GM23338 (cell line): ENCODE data around the gene KRTAP12-1. TPM values are rescaled to one million over a fixed set of nuclear protein-coding genes. Genes with fewer than 3 reads are reported as not detected.
"Not testable (repeated sequence)": the region's sequence is repeated elsewhere in the genome, so short reads cannot be mapped to it uniquely, and the experiment has no call there.

Source experiments
- ATAC-seq: fragments of 200-7000 bp; cut with Tn5 transposase; 3 replicates; pipeline ENCODE4 v1.9.1; 2020
- DNase-seq: peaks from one replicate; pipeline ENCODE4 v3.0.0-alpha.2; 2015; ENCODE audit warnings: low spot score
- H2AFZ ChIP-seq: fragments of 200-600 bp; sonication (generic); 2 replicates; pipeline ENCODE4 v1.8.0; 2016; ENCODE audit warnings: antibody characterized with exemption, mild to moderate bottlenecking, moderate library complexity
- H3F3A ChIP-seq: fragments of 200-600 bp; sonication (generic); replicated peaks from 2 replicates; pipeline ENCODE4 v1.8.0; 2017; ENCODE audit warnings: antibody characterized with exemption, mixed run types, low read depth
- H3K27ac ChIP-seq: fragments of 200-600 bp; sonication (generic); 2 replicates; pipeline ENCODE4 v1.6.1; 2016; ENCODE audit warnings: low read depth
- H3K27me3 ChIP-seq: fragments of 200-600 bp; sonication (generic); 2 replicates; pipeline ENCODE4 v1.8.0; 2016; ENCODE audit warnings: mild to moderate bottlenecking, mixed run types, moderate library complexity; ENCODE audit not compliant: insufficient read depth
- H3K36me3 ChIP-seq: fragments of 200-600 bp; sonication (generic); 2 replicates; pipeline ENCODE4 v1.8.0; 2016; ENCODE audit warnings: mild to moderate bottlenecking; ENCODE audit not compliant: insufficient read depth
- H3K4me1 ChIP-seq: fragments of 200-600 bp; sonication (generic); 2 replicates; pipeline ENCODE4 v1.8.0; 2016; ENCODE audit warnings: mild to moderate bottlenecking, moderate library complexity; ENCODE audit not compliant: insufficient read depth
- H3K4me2 ChIP-seq: fragments of 200-600 bp; sonication (generic); 2 replicates; pipeline ENCODE4 v1.7.1; 2017; ENCODE audit warnings: mixed run types
- H3K4me3 ChIP-seq: fragments of 200-600 bp; sonication (generic); 2 replicates; pipeline ENCODE4 v1.6.1; 2016; ENCODE audit warnings: mixed run types
- H3K79me2 ChIP-seq: fragments of 200-600 bp; sonication (generic); replicated peaks from 2 replicates; pipeline ENCODE4 v1.8.0; 2017; ENCODE audit warnings: mild to moderate bottlenecking; ENCODE audit not compliant: insufficient read depth
- H3K9me2 ChIP-seq: fragments of 200-600 bp; sonication (generic); 2 replicates; pipeline ENCODE4 v1.8.0; 2017; ENCODE audit not compliant: insufficient read depth
- H4K20me1 ChIP-seq: fragments of 200-600 bp; sonication (generic); replicated peaks from 2 replicates; pipeline ENCODE4 v1.8.0; 2017; ENCODE audit warnings: mild to moderate bottlenecking; ENCODE audit not compliant: insufficient read depth
- H3K27ac Mint-ChIP-seq: 2 replicates; pipeline ENCODE4 v1.8.0; 2020; ENCODE audit warnings: inconsistent platforms, mild to moderate bottlenecking, moderate library complexity, mixed read lengths
- H3K27me3 Mint-ChIP-seq: 3 replicates; pipeline ENCODE4 v1.8.0; 2022; ENCODE audit warnings: low read depth, mild to moderate bottlenecking, moderate library complexity, mixed read lengths, inconsistent platforms; ENCODE audit not compliant: insufficient read depth, poor library complexity
- H3K36me3 Mint-ChIP-seq: 3 replicates; pipeline ENCODE4 v1.8.0; 2021; ENCODE audit warnings: low read depth, mild to moderate bottlenecking, inconsistent platforms, moderate library complexity, mixed read lengths
- H3K4me1 Mint-ChIP-seq: 3 replicates; pipeline ENCODE4 v1.8.0; 2020; ENCODE audit warnings: mild to moderate bottlenecking, inconsistent platforms, mixed read lengths
- H3K4me3 Mint-ChIP-seq: 3 replicates; pipeline ENCODE4 v1.8.0; 2021; ENCODE audit warnings: moderate library complexity, mild to moderate bottlenecking, inconsistent platforms, mixed read lengths
- H3K9me3 Mint-ChIP-seq: 3 replicates; pipeline ENCODE4 v1.8.0; 2020; ENCODE audit warnings: moderate library complexity, mild to moderate bottlenecking, inconsistent platforms, mixed read lengths
- STAT1 ChIP-seq: IDR thresholded peaks from one replicate; pipeline ENCODE4 v1.6.1; 2016; ENCODE audit warnings: antibody characterized with exemption; ENCODE audit not compliant: unreplicated experiment
- ZNF114 ChIP-seq: fragments of 250-450 bp; sonication (Bioruptor Pico); IDR thresholded peaks from 2 replicates; pipeline ENCODE4 v1.5.0; 2020; ENCODE audit warnings: mild to moderate bottlenecking, moderate library complexity
- polyA plus RNA-seq: library from polyadenylated mRNA; unstranded; fragments of >200 nt; fragmentation: Nextera tagmentation; extraction: Ambion mirVana; gene quantifications from 2 replicates; pipeline ENCODE4 v1.2.1, GENCODE V29; 2016
- total RNA-seq: library from RNA; depleted of rRNA; stranded (reverse); fragments of >200 nt; shearing (Covaris generic); gene quantifications from 2 replicates; pipeline ENCODE4 v1.2.3, GENCODE V29; 2014
- TF ChIP-seq, protein P1 (sequence below): fragments of 250-450 bp; sonication (Bioruptor Pico); IDR thresholded peaks from 2 replicates; pipeline ENCODE4 v1.5.0; 2020; ENCODE audit warnings: mild to moderate bottlenecking, moderate library complexity
- TF ChIP-seq, protein P2 (sequence below): IDR thresholded peaks from 2 replicates; pipeline ENCODE4 v1.6.1; 2016; ENCODE audit warnings: antibody characterized with exemption

KRTAP12-1 gene
- total and polyA plus RNA-seq, 2 experiments from 2014 or later = not detected

DNA sequence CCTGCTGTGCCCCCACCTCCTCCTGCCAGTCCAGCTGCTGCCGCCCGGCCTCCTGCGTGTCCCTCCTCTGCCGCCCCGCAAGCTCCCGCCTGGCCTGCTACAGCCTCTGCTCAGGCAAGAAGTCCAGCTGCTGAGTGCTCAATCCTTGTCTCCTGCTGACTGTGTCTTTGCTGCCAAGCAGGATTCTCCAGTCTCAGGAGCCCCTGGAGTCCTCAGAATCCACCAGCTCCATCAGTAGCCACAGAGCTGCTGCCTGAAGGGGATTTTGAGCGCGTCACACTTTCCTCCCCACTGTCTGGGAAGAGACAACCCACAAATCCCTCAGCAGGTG is 34.8 kb downstream of the KRTAP12-1 start (continued):
- TF ChIP-seq ZNF114 (CRISPR knock-in tag) (no peak), STAT1 (no peak)
- TF ChIP-seq, protein P1, sequence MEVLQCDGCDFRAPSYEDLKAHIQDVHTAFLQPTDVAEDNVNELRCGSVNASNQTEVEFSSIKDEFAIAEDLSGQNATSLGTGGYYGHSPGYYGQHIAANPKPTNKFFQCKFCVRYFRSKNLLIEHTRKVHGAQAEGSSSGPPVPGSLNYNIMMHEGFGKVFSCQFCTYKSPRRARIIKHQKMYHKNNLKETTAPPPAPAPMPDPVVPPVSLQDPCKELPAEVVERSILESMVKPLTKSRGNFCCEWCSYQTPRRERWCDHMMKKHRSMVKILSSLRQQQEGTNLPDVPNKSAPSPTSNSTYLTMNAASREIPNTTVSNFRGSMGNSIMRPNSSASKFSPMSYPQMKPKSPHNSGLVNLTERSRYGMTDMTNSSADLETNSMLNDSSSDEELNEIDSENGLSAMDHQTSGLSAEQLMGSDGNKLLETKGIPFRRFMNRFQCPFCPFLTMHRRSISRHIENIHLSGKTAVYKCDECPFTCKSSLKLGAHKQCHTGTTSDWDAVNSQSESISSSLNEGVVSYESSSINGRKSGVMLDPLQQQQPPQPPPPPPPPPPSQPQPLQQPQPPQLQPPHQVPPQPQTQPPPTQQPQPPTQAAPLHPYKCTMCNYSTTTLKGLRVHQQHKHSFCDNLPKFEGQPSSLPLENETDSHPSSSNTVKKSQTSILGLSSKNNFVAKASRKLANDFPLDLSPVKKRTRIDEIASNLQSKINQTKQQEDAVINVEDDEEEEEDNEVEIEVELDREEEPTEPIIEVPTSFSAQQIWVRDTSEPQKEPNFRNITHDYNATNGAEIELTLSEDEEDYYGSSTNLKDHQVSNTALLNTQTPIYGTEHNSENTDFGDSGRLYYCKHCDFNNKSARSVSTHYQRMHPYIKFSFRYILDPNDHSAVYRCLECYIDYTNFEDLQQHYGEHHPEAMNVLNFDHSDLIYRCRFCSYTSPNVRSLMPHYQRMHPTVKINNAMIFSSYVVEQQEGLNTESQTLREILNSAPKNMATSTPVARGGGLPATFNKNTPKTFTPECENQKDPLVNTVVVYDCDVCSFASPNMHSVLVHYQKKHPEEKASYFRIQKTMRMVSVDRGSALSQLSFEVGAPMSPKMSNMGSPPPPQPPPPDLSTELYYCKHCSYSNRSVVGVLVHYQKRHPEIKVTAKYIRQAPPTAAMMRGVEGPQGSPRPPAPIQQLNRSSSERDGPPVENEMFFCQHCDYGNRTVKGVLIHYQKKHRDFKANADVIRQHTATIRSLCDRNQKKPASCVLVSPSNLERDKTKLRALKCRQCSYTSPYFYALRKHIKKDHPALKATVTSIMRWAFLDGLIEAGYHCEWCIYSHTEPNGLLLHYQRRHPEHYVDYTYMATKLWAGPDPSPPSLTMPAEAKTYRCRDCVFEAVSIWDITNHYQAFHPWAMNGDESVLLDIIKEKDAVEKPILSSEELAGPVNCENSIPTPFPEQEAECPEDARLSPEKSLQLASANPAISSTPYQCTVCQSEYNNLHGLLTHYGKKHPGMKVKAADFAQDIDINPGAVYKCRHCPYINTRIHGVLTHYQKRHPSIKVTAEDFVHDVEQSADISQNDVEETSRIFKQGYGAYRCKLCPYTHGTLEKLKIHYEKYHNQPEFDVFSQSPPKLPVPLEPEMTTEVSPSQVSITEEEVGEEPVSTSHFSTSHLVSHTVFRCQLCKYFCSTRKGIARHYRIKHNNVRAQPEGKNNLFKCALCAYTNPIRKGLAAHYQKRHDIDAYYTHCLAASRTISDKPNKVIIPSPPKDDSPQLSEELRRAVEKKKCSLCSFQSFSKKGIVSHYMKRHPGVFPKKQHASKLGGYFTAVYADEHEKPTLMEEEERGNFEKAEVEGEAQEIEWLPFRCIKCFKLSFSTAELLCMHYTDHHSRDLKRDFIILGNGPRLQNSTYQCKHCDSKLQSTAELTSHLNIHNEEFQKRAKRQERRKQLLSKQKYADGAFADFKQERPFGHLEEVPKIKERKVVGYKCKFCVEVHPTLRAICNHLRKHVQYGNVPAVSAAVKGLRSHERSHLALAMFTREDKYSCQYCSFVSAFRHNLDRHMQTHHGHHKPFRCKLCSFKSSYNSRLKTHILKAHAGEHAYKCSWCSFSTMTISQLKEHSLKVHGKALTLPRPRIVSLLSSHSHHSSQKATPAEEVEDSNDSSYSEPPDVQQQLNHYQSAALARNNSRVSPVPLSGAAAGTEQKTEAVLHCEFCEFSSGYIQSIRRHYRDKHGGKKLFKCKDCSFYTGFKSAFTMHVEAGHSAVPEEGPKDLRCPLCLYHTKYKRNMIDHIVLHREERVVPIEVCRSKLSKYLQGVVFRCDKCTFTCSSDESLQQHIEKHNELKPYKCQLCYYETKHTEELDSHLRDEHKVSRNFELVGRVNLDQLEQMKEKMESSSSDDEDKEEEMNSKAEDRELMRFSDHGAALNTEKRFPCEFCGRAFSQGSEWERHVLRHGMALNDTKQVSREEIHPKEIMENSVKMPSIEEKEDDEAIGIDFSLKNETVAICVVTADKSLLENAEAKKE (CRISPR knock-in tag) = no peak
- TF ChIP-seq, protein P2, sequence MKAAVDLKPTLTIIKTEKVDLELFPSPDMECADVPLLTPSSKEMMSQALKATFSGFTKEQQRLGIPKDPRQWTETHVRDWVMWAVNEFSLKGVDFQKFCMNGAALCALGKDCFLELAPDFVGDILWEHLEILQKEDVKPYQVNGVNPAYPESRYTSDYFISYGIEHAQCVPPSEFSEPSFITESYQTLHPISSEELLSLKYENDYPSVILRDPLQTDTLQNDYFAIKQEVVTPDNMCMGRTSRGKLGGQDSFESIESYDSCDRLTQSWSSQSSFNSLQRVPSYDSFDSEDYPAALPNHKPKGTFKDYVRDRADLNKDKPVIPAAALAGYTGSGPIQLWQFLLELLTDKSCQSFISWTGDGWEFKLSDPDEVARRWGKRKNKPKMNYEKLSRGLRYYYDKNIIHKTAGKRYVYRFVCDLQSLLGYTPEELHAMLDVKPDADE = no peak

DNA sequence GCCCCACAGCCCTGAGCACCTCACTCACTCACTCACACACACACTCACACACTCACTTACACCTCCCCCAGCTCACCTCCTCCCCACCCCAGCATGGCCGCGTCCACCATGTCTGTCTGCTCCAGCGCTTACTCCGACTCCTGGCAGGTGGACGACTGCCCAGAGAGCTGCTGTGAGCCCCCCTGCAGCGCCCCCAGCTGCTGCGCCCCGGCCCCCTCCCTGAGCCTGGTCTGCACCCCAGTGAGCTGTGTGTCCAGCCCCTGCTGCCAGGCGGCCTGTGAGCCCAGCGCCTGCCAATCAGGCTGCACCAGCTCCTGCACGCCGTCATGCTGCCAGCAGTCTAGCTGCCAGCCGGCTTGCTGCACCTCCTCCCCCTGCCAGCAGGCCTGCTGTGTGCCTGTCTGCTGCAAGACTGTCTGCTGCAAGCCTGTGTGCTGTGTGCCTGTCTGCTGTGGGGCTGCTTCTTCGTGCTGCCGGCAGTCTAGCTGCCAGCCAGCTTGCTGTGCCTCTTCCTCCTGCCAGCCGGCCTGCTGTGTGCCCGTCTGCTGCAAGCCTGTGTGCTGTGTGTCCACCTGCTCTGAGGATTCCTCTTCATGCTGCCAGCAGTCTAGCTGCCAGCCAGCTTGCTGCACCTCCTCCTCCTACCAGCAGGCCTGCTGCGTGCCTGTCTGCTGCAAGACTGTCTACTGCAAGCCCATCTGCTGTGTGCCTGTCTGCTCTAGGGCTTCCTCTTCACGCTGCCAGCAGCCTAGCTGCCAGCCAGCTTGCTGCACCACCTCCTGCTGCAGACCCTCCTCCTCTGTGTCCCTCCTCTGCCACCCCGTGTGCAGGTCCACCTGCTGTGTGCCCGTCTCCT is 35.4 kb downstream of the KRTAP12-1 start, which contains the start of gene KRTAP10-11:
Gene KRTAP10-11, plus strand, starts transcription at position 49 of the 856 bp plus-strand sequence. Its CDS starts 45 bp downstream, at position 94.
- not testable (repeated sequence) for H3K27ac Mint-ChIP-seq, H3K4me3 Mint-ChIP-seq, H3K79me2 ChIP-seq, H3K9me2 ChIP-seq, H3K27ac ChIP-seq, H2AFZ ChIP-seq, H3K4me2 ChIP-seq, H3K27me3 ChIP-seq, H3K4me3 ChIP-seq, H3K4me1 Mint-ChIP-seq, H3K4me1 ChIP-seq, H3K36me3 ChIP-seq, H3K36me3 Mint-ChIP-seq, DNase-seq, H3F3A ChIP-seq, H3K27me3 Mint-ChIP-seq, H4K20me1 ChIP-seq
- ATAC-seq = peak; percentile 19; the same call in 1 of the 3 replicates
- H3K9me3 Mint-ChIP-seq = peaks cover 17% of the 10 kb centered on the region
